Urothelium cell line (cell line): Measurements from ENCODE around the gene RPL15.
"Not testable (repeated sequence)": the region's sequence is repeated elsewhere in the genome, so short reads cannot be mapped to it uniquely, and the experiment has no call there.

Experiments used
- DNase-seq: peaks from one replicate; pipeline ENCODE4 v3.0.0; 2011; ENCODE audit warnings: low spot score, mixed read lengths
- FAIRE-seq: peaks from 2 replicates; lab custom pipeline; 2011; peaks lifted over from hg19 to GRCh38; lab: Jason Lieb, UNC

Gene RPL15

DNA sequence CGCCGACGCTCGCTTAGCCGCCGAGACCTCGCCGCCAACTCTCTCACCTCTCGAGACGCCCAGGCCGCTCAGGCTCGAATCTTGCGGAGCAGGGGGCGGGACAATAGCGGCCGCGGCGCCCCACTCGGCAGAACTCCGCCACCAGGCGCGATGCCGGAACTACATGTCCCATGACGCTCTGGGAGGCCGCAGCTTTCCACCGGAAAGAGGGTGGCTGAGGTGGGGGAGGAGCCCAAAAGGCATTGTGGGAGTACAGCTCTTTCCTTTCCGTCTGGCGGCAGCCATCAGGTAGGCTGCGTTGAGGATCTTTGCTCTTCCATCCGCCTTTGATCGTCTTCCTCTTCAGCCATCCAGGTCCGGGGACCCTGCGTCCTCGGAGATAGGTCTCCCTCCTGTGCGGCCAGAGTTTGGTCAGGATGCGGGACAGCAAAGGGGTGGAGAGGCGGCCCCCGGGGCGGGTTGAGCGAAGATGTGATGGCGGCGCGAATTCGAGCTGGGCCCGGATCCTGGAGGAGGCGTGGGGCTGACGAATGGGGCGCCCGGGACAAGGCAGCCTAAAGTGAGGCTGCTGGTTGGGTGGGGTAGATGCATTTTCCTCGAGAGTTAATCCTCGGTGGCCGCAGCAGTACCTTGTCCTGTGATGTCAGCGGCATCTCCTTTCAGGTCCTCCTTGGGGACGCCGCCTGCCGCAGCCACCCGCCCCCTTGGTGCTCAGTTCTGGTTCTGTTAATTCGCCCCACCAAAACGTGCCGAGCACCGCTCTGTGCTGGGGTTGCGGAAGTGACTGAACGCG is at the start of gene RPL15, which contains the start of gene NKIRAS1:
Gene RPL15 (plus strand): TSS at position 247 of the 793 bp plus-strand sequence. CDS start 728 bp downstream, outside the sequence.
Gene NKIRAS1 (minus strand): TSS at position 105 of the 793 bp plus-strand sequence. CDS start 6,086 bp downstream, outside the sequence.
- DNase-seq: peak; percentile 97
- FAIRE-seq: peak; percentile 66

DNA sequence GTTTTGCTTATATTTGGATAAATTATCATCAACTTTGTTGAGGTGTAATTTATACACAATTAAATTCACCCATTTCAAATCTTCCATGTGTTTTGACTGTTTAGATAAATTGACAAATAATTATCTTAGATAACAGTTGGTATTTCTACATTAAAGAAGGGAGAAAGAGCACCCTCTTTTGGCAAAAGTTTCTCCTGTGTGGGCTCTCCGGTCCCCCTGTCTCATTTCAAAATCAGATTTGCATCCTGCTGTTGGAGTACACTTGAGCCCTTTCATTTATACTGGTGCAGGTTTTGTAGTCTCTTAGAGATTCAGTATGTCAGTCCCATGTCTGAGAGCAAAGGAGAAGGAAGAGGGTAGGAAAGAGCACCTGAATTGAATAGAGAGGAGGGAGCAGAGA is 49.5 kb upstream of the RPL15 start:
- DNase-seq (no peak), FAIRE-seq (no peak)

DNA sequence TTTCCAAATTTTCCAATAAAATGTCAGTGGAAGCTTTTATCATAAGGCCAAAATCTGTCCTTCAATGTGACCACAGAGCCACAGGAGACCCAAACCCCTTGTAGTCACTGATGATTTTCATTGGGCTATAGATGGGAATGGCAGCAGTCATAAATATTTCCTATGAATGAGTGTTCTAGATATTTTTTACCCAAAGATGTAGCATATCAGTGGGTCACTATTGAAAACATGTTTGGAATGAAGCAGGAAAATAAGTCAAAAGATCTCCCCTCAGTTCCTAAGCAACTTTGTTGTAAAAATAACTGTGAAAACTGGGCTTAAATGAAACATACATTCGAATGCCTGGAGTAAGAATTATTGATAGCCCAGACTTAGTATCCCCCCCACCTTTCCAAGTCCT is 49.1 kb upstream of the RPL15 start:
- FAIRE-seq (no peak), DNase-seq (no peak)

DNA sequence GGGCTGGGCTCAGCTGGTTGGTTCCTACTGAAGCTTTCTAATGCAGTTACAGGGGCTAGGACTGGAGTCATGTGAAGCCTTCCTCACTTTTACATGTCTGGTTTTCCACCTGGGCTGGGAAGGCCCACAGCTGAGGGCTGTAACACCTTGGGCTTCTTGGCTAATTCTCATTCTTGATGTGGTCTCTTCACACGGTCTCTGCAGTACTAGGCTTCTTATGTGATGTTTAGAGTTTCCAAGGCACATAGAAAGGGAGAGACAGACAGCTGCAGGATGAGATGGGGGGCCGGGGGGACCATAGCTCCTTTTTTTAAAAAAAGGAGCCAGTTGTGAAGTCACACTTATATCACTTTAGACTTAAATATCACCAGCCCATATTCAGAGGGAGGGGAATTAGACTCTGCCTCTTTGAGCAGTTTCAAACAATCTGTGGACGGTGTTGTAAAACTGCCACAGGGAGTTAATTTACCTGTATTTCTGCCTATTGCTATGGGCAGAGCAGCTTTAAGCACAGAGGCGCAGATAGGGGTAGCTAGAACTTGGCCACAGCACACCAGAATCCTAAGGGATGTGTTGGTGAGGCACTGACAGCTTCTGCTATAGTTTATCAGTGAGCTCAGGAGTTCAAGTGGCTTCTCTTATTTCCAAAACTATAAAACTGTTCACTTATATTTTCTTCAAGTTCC is 46.8 kb upstream of the RPL15 start:
- no peak for DNase-seq
- FAIRE-seq: no peak

- DNase-seq, FAIRE-seq: not testable (repeated sequence)
These were observed 46.3 kb upstream of the RPL15 start for GRCh38 chr3:23870663-23871043.

DNA sequence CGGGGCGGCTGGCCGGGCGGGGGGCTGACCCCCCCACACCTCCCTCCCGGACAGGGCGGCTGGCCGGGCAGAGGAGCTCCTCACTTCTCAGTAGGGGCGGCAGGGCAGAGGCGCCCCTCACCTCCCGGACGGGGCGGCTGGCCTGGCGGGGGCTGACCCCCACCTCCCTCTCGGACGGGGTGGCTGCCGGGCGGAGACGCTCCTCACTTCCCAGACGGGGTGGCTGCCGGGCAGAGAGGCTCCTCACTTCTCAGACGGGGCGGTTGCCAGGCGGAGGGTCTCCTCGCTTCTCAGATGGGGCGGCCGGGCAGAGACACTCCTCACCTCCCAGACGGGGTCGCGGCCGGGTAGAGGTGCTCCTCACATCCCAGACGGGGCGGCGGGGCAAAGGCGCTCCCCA is 45.6 kb upstream of the RPL15 start:
- FAIRE-seq, DNase-seq: not testable (repeated sequence)

GRCh38 chr3:23872330-23872729 is 44.6 kb upstream of the RPL15 start:
- DNase-seq (no peak), FAIRE-seq (no peak)

- DNase-seq (no peak), FAIRE-seq (no peak)
These were observed 43.0 kb upstream of the RPL15 start for GRCh38 chr3:23873941-23874340.

DNA sequence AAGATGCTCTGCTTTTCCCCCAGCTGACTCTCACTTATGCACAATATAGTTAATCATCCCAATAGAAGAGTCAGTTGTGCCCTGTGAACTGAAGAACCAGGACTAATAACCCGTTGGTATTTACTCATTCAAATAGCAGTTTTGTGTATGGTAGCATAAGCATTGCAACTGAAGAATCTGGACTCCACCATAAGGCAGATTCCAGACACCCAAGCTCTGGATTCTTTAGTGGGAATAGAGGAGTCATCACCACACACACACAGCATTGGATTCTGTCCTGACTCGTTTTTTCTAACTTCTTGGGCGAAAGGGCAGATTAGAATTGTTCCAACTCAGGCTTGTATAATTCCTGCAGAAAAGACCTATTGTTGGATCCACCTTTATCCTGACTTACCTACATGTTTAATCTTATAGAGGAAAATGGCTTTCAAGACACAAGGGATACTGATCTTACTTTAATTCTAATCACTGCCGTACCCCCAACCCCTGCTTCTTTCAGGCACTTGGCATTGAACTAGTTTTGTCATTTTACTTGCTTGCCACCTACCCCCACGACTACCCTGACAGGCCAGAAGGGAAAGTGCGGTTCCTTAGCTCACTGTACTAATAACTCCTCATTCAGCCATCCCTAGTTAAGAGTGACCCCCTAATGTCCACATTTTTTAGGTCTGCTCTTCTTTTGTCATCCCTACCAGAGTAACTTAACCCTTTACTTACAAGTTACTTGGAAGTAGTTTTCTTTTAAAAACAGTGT is 42.4 kb upstream of the RPL15 start:
- DNase-seq: no peak
- no peak for FAIRE-seq

DNA sequence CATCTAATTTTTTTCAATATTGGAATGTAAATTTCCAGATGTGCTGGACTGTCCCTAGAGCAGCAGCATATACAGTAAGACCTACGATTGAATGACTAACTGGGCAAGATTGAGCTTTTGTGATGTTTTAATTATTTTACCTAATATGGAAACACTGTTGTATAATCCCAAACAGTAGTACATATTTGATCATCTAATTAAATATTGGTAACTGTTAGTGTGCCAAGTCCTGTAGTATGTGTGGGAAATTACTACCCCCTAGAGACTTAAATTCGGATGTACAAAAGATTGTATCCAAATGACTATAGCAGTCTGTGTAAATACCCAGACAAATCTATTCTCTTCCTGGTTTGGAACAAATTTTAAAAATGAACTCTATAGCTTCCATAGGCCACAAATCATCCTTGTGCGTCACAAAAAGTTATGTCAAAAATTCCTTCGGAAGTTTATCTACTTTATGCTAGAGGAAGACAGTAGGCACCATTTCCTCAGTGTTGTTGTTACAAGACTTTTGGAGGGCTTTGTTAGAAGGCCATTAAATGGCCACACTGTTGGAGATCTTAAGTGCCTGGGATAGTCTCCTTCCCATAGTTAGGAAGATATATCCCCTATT is 41.7 kb upstream of the RPL15 start:
- no peak for FAIRE-seq
- DNase-seq: no peak

GRCh38 chr3:23876923-23877322 is 40.0 kb upstream of the RPL15 start:
- no peak for DNase-seq
- FAIRE-seq: no peak

- FAIRE-seq: no peak
These were observed 39.5 kb upstream of the RPL15 start for GRCh38 chr3:23877329-23877980.

GRCh38 chr3:23879485-23879884 is 37.4 kb upstream of the RPL15 start:
- DNase-seq: no peak

More at GRCh38 chr3:23877329-23877980, 39.5 kb upstream of the RPL15 start:
- DNase-seq: peak; percentile 29

DNA sequence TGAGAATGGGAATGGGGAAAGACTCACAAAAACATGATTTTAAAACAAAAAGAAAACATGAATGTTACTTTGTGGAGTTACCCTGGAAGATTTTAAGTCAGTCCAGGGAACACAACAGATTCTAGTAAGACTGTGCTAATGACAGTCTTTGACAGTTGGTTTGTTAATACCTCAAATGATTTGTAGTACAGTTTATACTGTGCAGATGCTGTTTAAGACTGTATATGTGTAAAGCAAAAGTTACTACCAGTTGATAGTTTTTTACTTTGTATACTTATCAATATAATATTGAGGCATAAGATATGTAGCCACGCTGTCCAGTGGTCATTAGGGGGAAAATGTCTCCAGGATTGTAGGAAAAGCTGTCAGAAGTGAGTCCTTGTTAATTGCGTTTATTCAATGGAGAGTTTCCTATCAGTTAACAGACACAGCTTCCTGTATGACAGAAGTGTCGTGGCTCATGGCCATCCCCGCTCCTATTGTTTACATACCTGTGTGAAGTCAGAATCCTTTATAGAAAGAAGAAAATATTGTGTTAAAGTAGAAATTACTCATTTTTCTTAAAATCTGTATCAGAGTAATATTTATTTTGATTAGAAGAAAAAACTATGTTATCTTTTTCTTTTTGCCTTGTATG is 36.1 kb upstream of the RPL15 start:
- FAIRE-seq: no peak

More at GRCh38 chr3:23879485-23879884, 37.4 kb upstream of the RPL15 start:
- no peak for FAIRE-seq

DNA sequence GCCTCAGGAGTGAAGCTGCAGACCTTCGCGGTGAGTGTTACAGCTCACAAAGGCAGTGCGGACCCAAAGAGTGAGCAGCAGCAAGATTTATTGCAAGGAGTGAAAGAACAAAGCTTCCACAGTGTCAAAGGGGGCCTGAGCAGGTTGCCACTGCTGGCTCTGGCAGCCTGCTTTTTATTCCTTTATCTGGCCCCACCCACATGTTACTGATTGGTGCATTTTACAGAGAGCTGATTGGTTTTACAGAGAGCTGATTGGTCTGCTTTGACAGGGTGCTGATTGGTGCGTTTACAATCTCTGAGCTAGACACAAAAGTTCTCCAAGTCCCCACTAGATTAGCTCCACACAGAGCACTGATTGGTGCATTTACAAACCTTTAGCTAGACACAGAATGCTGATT is 34.9 kb upstream of the RPL15 start:
- FAIRE-seq, DNase-seq: not testable (repeated sequence)

More for the DNA sequence above, 36.1 kb upstream of the RPL15 start:
- no peak for DNase-seq

DNA sequence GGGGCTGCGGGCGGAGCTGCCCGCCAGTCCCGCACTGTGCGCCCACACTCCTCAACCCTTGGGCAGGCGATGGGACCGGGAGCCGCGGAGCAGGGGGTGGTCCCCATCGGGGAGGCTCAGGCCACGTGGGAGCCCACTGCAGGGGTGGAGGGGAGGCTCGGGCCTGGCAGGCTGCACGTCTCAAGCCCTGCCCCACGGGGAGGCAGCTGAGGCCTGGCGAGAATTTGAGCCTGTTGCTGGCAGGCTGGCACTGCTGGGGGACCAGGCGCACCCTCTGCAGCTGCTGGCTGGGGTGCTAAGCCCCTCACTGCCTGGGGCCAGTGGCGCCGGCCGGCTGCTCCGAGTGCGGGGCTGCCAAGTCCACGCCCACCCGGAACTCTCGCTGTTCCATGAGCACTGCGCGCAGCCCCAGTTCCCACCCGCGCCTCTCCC is 34.4 kb upstream of the RPL15 start:
- FAIRE-seq (no peak), DNase-seq (no peak)

- DNase-seq (no peak), FAIRE-seq (no peak)
These were observed 32.5 kb upstream of the RPL15 start for GRCh38 chr3:23884481-23884880.

DNA sequence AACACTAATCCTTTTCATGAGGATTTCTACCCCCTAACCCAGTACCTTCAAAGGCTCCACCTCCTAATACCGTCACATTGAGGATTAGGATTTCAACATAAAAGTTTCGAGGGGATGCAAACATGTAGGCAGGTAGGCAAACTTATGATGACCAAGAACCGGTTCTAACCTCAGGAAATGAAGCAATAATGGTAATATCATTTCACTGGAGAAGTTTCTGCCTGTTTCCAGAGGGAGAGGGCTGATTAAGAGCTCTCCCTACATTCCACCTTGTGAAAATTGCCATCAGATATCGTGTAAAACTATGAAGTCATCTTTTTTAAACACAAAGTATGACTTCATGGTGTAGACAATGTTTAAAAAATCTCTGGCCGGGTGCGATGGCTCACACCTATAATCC is 31.7 kb upstream of the RPL15 start:
- no peak for FAIRE-seq
- DNase-seq: no peak

DNA sequence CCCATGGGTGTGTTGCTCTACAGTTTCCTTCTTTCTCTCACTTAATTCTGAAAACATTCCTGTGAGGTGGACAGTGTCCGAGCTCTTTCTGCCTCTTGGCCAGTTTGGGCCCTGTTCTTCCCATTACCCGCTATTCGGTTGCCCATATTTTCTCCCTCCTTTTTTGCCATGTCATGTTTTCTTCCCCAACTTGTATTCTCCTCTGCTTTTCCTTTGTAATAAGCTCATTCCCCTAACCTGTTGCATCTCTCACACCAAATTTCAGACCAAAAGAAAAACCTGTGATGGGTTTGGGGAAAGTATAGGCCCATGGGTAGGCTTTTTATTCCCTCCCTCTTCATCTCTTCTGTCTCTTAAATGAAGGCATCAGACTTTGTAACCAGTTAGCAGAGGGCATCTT is 30.6 kb upstream of the RPL15 start:
- DNase-seq (no peak), FAIRE-seq (no peak)
